Tibial artery (tissue), 4 donors: Measurements from ENCODE around the gene SNTG2.

Experiments
- DNase-seq, 2 donors: peaks; one replicate each; pipeline ENCODE4 v3.0.0-alpha.2; 2019
- H3K27ac ChIP-seq, 2 donors: fragments of 200-600 bp; sonication (generic) in 1 of 2; 1 replicate in 1 of 2; 2 replicates in 1 of 2; pipeline ENCODE4 v1.5.1; 2018 to 2019; ENCODE audit warnings: mild to moderate bottlenecking in 1 of 2
- H3K27me3 ChIP-seq, 2 donors: fragments of 200-600 bp; sonication (generic) in 1 of 2; one replicate each; pipeline versions ENCODE4 v1.5.1 to v1.6.0; 2016 to 2019
- H3K36me3 ChIP-seq, 3 donors: fragments of 200-600 bp; sonication (generic) in 2 of 3; one replicate each; pipeline ENCODE4 v1.5.1; 2016 to 2019; ENCODE audit warnings: mild to moderate bottlenecking in 2 of 3
- H3K4me1 ChIP-seq, 4 donors: fragments of 200-600 bp; sonication (generic) in 2 of 4; 1 replicate in 3 of 4; 2 replicates in 1 of 4; pipeline ENCODE4 v1.5.1; 2016 to 2019
- H3K4me3 ChIP-seq, 2 donors: fragments of 200-600 bp; sonication (generic) in 1 of 2; 1 replicate in 1 of 2; 2 replicates in 1 of 2; pipeline ENCODE4 v1.5.1; 2018 to 2019; ENCODE audit warnings: mild to moderate bottlenecking in 2 of 2
- H3K9me3 ChIP-seq, 3 donors: fragments of 200-600 bp; sonication (generic) in 1 of 3; one replicate each; pipeline ENCODE4 v1.5.1; 2016 to 2019
- intact Hi-C: fragments of 100-400 bp; cut with DNase I; formaldehyde crosslinking; loops from one replicate; pipeline ENCODE4 v1.15.0; 2023; ENCODE audit warnings: low total_unique reads
- TF ChIP-seq, protein P1 (sequence below), 2 experiments: fragments of 200-600 bp in 1 of 2; fragments of 450-650 bp in 1 of 2; IDR thresholded peaks; one replicate each; pipeline ENCODE4 v1.5.1; 2017 to 2019; ENCODE audit warnings: antibody characterized with exemption in 2 of 2, mild to moderate bottlenecking in 1 of 2, moderate library complexity in 1 of 2

SNTG2 gene

DNA sequence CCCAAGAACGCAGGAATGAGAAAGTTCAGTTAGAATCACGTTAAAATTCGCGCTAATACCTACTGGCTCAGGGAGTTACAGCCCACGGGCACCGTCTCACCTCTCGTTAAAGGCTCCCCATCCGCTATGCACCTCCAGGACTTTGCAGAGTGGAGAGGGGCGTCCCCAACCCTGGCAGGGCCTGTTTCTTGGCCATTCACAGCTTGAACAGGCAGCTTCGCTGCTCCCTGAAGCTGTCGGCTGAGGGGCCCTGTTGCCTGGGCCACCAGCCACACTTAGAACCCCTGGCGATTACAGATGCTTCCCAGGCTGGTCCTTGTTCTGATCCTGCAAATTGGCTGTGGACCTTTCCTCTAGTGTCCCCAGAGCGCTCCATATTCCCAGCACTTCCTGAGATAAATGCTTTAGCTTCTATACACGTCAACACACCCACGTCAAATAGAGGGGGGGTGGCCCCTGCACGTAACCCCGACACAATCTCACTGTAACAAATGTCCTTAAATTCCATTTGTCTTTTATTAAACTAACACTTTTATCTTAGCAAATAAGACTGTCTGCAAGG lies 16.8 kb upstream of the SNTG2 start:
- H3K4me1 ChIP-seq, result no peaks in the 10 kb centered on the region
- no peaks in the 10 kb centered on the region for H3K9me3 ChIP-seq
- no peaks in the 10 kb centered on the region for H3K36me3 ChIP-seq
- no peak overlapping the region for H3K4me3 ChIP-seq
- H3K27me3 ChIP-seq, result peaks cover 0 to 5% of the 10 kb centered on the region in 2 donors
- intact Hi-C loops, result no loop called here
- H3K27ac ChIP-seq, result no peak overlapping the region
- DNase-seq, result no peak
- TF ChIP-seq, protein P1, sequence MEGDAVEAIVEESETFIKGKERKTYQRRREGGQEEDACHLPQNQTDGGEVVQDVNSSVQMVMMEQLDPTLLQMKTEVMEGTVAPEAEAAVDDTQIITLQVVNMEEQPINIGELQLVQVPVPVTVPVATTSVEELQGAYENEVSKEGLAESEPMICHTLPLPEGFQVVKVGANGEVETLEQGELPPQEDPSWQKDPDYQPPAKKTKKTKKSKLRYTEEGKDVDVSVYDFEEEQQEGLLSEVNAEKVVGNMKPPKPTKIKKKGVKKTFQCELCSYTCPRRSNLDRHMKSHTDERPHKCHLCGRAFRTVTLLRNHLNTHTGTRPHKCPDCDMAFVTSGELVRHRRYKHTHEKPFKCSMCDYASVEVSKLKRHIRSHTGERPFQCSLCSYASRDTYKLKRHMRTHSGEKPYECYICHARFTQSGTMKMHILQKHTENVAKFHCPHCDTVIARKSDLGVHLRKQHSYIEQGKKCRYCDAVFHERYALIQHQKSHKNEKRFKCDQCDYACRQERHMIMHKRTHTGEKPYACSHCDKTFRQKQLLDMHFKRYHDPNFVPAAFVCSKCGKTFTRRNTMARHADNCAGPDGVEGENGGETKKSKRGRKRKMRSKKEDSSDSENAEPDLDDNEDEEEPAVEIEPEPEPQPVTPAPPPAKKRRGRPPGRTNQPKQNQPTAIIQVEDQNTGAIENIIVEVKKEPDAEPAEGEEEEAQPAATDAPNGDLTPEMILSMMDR (IDR thresholded peaks at IDR 0.05), result no peak

DNA sequence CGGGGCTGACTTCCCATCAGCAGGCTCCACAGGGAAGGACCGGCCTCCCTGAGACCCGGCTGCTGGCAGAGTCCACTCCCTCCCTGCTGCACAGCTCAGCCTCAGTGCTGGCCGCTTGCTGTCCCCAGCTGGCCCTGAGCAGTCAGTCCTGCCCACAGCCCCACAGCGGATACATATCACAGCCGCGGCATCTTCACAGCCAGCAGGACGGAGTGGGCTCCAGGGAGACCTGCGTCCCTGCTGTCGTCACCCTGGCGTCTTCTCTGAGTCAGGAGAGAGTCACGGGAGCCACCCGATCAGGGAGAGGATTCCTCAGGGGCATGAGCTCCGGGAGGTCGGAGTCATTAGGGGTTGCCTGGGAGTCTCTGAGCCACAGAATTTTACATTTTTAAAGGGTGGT lies 13.1 kb upstream of the SNTG2 start:
- TF ChIP-seq, protein P1 (IDR thresholded peaks at IDR 0.05), result no peak
- Histone ChIP-seq H3K4me1 (no peaks in the 10 kb centered on the region), H3K27ac (no peak overlapping the region), H3K27me3 (peaks cover 0 to 17% of the 10 kb centered on the region in 2 donors), H3K36me3 (no peaks in the 10 kb centered on the region), H3K9me3 (no peaks in the 10 kb centered on the region), H3K4me3 (no peak overlapping the region)
- intact Hi-C loops, result no loop called here
- no peak for DNase-seq

DNA sequence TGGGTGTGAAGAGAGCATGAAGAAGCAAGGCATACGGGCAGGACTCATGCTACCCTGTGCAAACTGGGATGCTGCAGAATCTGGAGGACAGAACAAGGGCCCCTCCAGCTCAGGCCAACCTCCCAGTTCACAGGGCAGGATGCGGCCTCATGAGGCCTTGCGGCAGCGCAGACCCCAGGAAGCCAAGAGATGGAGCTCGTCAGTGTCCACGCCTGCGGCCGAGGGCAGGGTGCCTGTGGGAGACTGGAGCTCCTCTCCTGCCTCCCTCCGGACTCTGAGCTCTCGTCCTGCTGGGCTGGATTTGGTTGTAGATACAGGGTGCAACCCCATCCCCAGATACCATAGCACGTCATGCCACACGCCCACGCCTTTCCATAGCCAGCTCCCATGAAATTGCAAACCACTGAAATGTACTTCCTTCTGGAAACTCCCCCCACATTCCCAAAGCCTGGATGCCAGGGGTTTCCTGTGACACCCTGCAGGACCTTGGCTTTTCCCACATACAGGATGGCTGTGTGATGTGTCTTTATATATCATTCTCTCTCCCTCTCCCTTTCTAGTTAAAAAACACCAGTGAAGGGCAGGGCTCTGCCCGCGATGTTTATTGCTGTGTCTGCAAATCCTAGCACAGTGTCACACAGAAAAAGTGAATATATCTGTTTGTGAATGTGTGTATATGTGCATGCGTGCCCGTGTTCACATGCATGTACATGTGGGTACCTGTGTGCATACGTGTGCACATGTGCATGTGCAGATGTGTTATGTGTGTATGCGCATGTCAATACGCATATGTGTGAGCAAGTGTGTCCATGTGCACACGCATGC lies 12.3 kb upstream of the SNTG2 start:
- intact Hi-C loops, result no loop called here
- no peak for DNase-seq
- Histone ChIP-seq H3K4me3 (no peak overlapping the region), H3K9me3 (no peaks in the 10 kb centered on the region), H3K4me1 (no peaks in the 10 kb centered on the region), H3K27ac (no peak overlapping the region), H3K27me3 (peaks cover 0 to 17% of the 10 kb centered on the region in 2 donors), H3K36me3 (no peaks in the 10 kb centered on the region)
- TF ChIP-seq, protein P1 (IDR thresholded peaks at IDR 0.05), result no peak

DNA sequence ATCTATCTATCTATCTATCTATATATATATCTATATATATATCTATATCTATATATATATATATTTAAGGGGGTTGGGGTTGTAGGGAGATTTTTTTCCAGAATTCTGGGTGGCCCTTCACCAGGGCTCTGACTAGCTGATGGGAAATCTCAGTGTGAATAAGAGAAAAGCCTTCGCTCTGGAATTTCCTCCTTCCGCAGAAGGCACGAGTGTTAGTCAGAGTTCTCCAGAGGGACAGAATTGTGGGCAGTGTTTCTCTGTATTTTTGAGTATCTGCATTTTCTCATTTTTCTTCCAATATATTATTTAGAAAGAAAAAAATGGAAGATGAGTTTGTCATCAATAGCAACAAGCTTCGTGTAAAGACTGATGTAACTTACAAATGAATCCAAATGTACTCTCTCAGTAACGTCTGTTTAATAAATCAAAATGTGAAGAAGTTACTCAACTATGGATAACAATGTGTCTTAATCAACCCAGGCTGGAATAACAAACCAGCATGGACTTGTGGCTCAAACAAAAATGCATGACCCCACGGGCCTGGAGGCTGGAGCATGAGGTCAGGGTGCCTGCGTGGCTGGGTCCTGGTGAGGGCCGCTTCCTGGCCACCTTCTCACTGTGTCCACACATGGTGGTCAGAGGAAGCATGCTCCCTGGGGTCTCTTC lies 10.6 kb upstream of the SNTG2 start:
- Histone ChIP-seq H3K27me3 (peaks cover 0 to 24% of the 10 kb centered on the region in 2 donors), H3K27ac (no peak overlapping the region), H3K4me1 (no peaks in the 10 kb centered on the region), H3K9me3 (peaks cover 0 to 7% (median 0%) of the 10 kb centered on the region in 3 donors), H3K4me3 (no peak overlapping the region), H3K36me3 (no peaks in the 10 kb centered on the region)
- TF ChIP-seq, protein P1 (IDR thresholded peaks at IDR 0.05), result no peak
- DNase-seq, result no peak
- intact Hi-C loops, result no loop called here

DNA sequence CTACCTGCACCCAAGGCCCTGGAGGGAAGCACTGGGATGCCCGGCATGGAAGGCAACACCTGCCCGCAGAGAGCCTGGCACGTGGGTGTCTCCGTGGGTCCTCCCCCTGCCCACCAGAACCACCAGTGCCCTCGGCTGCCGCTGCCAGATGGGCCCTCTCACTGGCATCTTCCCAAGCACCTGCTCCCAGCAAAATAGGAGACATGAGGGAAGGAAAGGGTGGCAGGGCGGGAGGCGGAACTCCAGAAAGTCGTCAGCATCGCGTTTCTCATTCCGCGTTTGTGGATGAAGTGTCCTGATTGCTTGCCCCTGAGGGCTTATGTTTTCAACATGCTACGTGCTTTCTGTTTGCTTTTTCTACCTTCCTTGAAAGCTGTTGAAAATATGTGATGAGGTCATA lies 8.8 kb upstream of the SNTG2 start:
- DNase-seq, result no peak
- TF ChIP-seq, protein P1 (IDR thresholded peaks at IDR 0.05), result no peak
- Histone ChIP-seq H3K27ac (no peak overlapping the region), H3K36me3 (no peaks in the 10 kb centered on the region), H3K4me3 (no peak overlapping the region), H3K9me3 (peaks cover 0 to 8% (median 0%) of the 10 kb centered on the region in 3 donors), H3K27me3 (peaks cover 0 to 26% of the 10 kb centered on the region in 2 donors), H3K4me1 (no peaks in the 10 kb centered on the region)
- intact Hi-C loops, result no loop called here
